ENCODE measurements around the gene SPTSSA. TPM values are rescaled to one million over a fixed set of nuclear protein-coding genes. Genes with fewer than 3 reads are reported as not detected.
"Not testable (repeated sequence)": the region's sequence is repeated elsewhere in the genome, so short reads cannot be mapped to it uniquely, and the experiment has no call there.

Gene SPTSSA
- 10 to 100 TPM; 21.6 to 33.7 (median 25.0) TPM for polyA plus RNA-seq (ENCODE audit: insufficient read length in 10 of 10)
- long read RNA-seq, donor 1, transcript SPTSSA-201 (2 exons, 2,777 nt), result major isoform, 40 of 40 reads
- long read RNA-seq, donor 1, partial matches to known transcripts, result 0 of 40 reads
- long read RNA-seq, donor 1, other reads (novel, unspliced or antisense), result 0 of 40 reads
- long read RNA-seq, donor 2, transcript SPTSSA-201 (2 exons, 2,777 nt), result major isoform, 22 of 22 reads
- long read RNA-seq, donor 2, partial matches to known transcripts, result 0 of 22 reads
- long read RNA-seq, donor 2, other reads (novel, unspliced or antisense), result 0 of 22 reads
- long read RNA-seq, donor 3, result 0 reads
- long read RNA-seq, donor 4, transcript SPTSSA-201 (2 exons, 2,777 nt), result major isoform, 17 of 17 reads
- long read RNA-seq, donor 4, partial matches to known transcripts, result 0 of 17 reads
- long read RNA-seq, donor 4, other reads (novel, unspliced or antisense), result 0 of 17 reads
- long read RNA-seq, donor 5, transcript SPTSSA-201 (2 exons, 2,777 nt), result major isoform, 53 of 53 reads
- long read RNA-seq, donor 5, partial matches to known transcripts, result 0 of 53 reads
- long read RNA-seq, donor 5, other reads (novel, unspliced or antisense), result 0 of 53 reads
- long read RNA-seq, donor 6, transcript SPTSSA-201 (2 exons, 2,777 nt), result major isoform, 34 of 34 reads
- long read RNA-seq, donor 6, partial matches to known transcripts, result 0 of 34 reads
- long read RNA-seq, donor 6, other reads (novel, unspliced or antisense), result 0 of 34 reads
- long read RNA-seq, donor 7, transcript SPTSSA-201 (2 exons, 2,777 nt), result major isoform, 20 of 20 reads
- long read RNA-seq, donor 7, partial matches to known transcripts, result 0 of 20 reads
- long read RNA-seq, donor 7, other reads (novel, unspliced or antisense), result 0 of 20 reads
- long read RNA-seq, donor 8, transcript SPTSSA-201 (2 exons, 2,777 nt), result major isoform, 33 of 33 reads
- long read RNA-seq, donor 8, partial matches to known transcripts, result 0 of 33 reads
- long read RNA-seq, donor 8, other reads (novel, unspliced or antisense), result 0 of 33 reads
- long read RNA-seq, donor 9, transcript SPTSSA-201 (2 exons, 2,777 nt), result major isoform, 5 of 5 reads
- long read RNA-seq, donor 9, partial matches to known transcripts, result 0 of 5 reads
- long read RNA-seq, donor 9, other reads (novel, unspliced or antisense), result 0 of 5 reads

- peak; percentile 92 to 96 (median 94) for DNase-seq
These were observed at the start of gene SPTSSA for GRCh38 chr14:34462132-34462893. Gene SPTSSA, minus strand, starts transcription at chr14:34462240. Its CDS starts 33 bp downstream, at chr14:34462207.

- DNase-seq, result no peak
These were observed 45.8 kb upstream of the SPTSSA start for GRCh38 chr14:34507884-34508283.

- no peak for DNase-seq
These were observed 45.4 kb upstream of the SPTSSA start for GRCh38 chr14:34507459-34507858.

- not testable (repeated sequence) for DNase-seq
These were observed 43.1 kb upstream of the SPTSSA start for GRCh38 chr14:34505124-34505491.

- DNase-seq, result not testable (repeated sequence)
These were observed 42.0 kb upstream of the SPTSSA start for GRCh38 chr14:34504027-34504426.

GRCh38 chr14:34502545-34503225 lies 40.6 kb upstream of the SPTSSA start:
- DNase-seq, result peak in 1 of 3 donors; percentile 23

GRCh38 chr14:34502001-34502400 lies 40.0 kb upstream of the SPTSSA start:
- DNase-seq, result no peak

GRCh38 chr14:34501004-34501580 lies 39.1 kb upstream of the SPTSSA start:
- DNase-seq, result no peak

- peak in 2 of 3 donors; percentile 13 to 31 for DNase-seq
These were observed 36.8 kb upstream of the SPTSSA start for GRCh38 chr14:34498684-34499412.

GRCh38 chr14:34496679-34497513 lies 34.9 kb upstream of the SPTSSA start:
- DNase-seq, result peak; percentile 90 to 95 (median 93)

- peak in 2 of 3 donors; percentile 15 to 17 for DNase-seq
These were observed 34.1 kb upstream of the SPTSSA start for GRCh38 chr14:34496007-34496678.

- DNase-seq, result no peak
These were observed 27.3 kb upstream of the SPTSSA start for GRCh38 chr14:34489324-34489723.

GRCh38 chr14:34488528-34488927 lies 26.5 kb upstream of the SPTSSA start:
- DNase-seq, result no peak

- DNase-seq, result no peak
These were observed 22.7 kb upstream of the SPTSSA start for GRCh38 chr14:34484726-34485125.

GRCh38 chr14:34482463-34482862 lies 20.4 kb upstream of the SPTSSA start:
- DNase-seq, result no peak

- DNase-seq, result no peak
These were observed 17.7 kb upstream of the SPTSSA start for GRCh38 chr14:34479694-34480093.

GRCh38 chr14:34478261-34478660 lies 16.2 kb upstream of the SPTSSA start:
- no peak for DNase-seq

- not testable (repeated sequence) for DNase-seq
These were observed 14.0 kb upstream of the SPTSSA start for GRCh38 chr14:34476036-34476435.
